Mesendoderm (in vitro differentiated cells): Measurements from ENCODE around the gene HRAS.
A peak's percentile ranks its signal among the peaks of the same experiment; 100 is the strongest.

Experiments used
- DNase-seq: peaks from one replicate; pipeline ENCODE4 v3.0.0; 2013
- H2AK5ac ChIP-seq: 2 replicates; pipeline ENCODE4 v1.6.1; 2013; ENCODE audit warnings: low read length, inconsistent platforms
- H2BK120ac ChIP-seq: 2 replicates; pipeline ENCODE4 v1.6.1; 2013; ENCODE audit warnings: low read depth, mild to moderate bottlenecking, low read length, moderate library complexity, mixed read lengths
- H2BK15ac ChIP-seq: replicated peaks from 2 replicates; pipeline ENCODE4 v1.6.1; 2013; ENCODE audit warnings: low read depth, mild to moderate bottlenecking, moderate library complexity
- H2BK5ac ChIP-seq: 2 replicates; pipeline ENCODE4 v1.6.1; 2013; ENCODE audit warnings: low read length, inconsistent platforms
- H3K18ac ChIP-seq: 2 replicates; pipeline ENCODE4 v1.6.1; 2013; ENCODE audit warnings: mild to moderate bottlenecking, low read length, mixed read lengths
- H3K23ac ChIP-seq: one replicate; pipeline ENCODE4 v1.6.1; 2013; ENCODE audit warnings: low read length
- H3K27ac ChIP-seq: 2 replicates; pipeline ENCODE4 v1.5.1; 2013; ENCODE audit warnings: low read depth, mild to moderate bottlenecking, inconsistent platforms, low read length, moderate library complexity
- H3K27me3 ChIP-seq: 2 replicates; pipeline ENCODE4 v1.6.1; 2013; ENCODE audit warnings: low read length, control low read depth, mild to moderate bottlenecking, inconsistent platforms; ENCODE audit not compliant: insufficient read depth, poor library complexity
- H3K36me3 ChIP-seq: 2 replicates; pipeline ENCODE4 v1.6.1; 2013; ENCODE audit warnings: low read length, inconsistent platforms; ENCODE audit not compliant: control insufficient read depth, insufficient read depth
- H3K4ac ChIP-seq: one replicate; pipeline ENCODE4 v1.6.1; 2013; ENCODE audit warnings: low read depth, mild to moderate bottlenecking, low read length, moderate library complexity
- H3K4me1 ChIP-seq: 2 replicates; pipeline ENCODE4 v1.6.1; 2013; ENCODE audit warnings: low read depth, low read length, inconsistent platforms; ENCODE audit not compliant: control insufficient read depth
- H3K4me2 ChIP-seq: 2 replicates; pipeline ENCODE4 v1.6.1; 2013; ENCODE audit warnings: low read length
- H3K4me3 ChIP-seq: 2 replicates; pipeline ENCODE4 v1.5.1; 2013; ENCODE audit warnings: mild to moderate bottlenecking, low read length
- H3K56ac ChIP-seq: one replicate; pipeline ENCODE4 v1.6.1; 2013; ENCODE audit warnings: low read length
- H3K79me1 ChIP-seq: 2 replicates; pipeline ENCODE4 v1.6.1; 2013; ENCODE audit warnings: low read length, inconsistent platforms
- H3K79me2 ChIP-seq: 2 replicates; pipeline ENCODE4 v1.6.1; 2013; ENCODE audit warnings: mild to moderate bottlenecking, low read length; ENCODE audit not compliant: control insufficient read depth, insufficient read depth
- H3K9ac ChIP-seq: 2 replicates; pipeline ENCODE4 v1.6.1; 2013; ENCODE audit warnings: low read length, inconsistent platforms
- H4K5ac ChIP-seq: one replicate; pipeline ENCODE4 v1.6.1; 2013; ENCODE audit warnings: low read length
- H4K8ac ChIP-seq: one replicate; pipeline ENCODE4 v1.6.1; 2013; ENCODE audit warnings: low read depth, mild to moderate bottlenecking, control low read depth, low read length, moderate library complexity
- WGBS: extraction: QIAGEN DNeasy Blood & Tissue Kit; methylation state at CpG from one replicate; pipeline ENCODE4 v1.1.7; 2013; ENCODE audit warnings: low lambda C conversion rate, missing lambda C conversion rate; ENCODE audit not compliant: insufficient coverage; ENCODE audit errors: extremely low coverage; 5-methylcytosine and 5-hydroxymethylcytosine counted together

The HRAS gene

DNA sequence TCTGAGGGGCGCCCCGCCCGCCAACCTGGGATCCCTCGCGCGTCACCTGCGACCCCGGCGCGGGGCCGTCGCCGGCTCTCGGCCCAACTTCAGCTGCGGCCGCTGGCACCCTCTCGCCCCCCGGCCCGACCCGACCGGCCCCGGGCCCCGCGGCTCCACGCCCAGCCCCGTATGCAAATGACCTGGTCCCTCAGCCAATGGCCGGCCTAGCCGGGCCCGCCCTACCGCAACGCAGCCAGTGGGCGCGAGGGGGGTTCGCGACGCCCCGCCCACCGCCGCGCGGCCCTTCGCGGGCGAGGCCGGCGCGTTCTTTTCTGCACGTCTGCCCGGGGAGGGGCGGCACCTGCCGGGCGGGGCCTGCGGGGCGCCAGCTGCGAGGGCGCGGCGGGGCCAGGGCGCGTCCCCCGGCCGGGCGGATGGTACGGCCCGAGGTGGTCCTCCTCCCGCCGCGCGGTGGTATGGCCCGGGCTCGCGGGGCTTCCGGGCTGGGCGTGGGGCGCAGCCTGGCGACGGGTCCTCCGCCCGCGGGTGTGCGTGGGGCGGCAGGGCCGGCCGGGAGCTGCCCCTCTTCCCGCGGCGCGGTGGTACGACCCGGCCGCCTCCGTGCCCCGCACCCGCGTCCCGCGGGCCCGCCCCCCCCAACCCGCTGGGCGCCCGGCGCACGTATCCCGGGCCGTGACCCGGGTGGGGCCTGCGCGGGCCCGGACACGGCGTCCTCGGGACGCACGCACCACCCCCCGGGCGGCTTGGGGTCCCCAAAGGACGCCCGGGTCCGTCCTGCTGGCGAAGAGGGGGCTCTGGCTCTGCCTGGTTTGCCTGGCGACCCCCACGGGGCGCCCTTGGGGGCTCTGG lies 33.2 kb upstream of the HRAS start:
- H3K4me3 ChIP-seq = peak overlapping the region; percentile 39
- H2BK5ac ChIP-seq = no peak overlapping the region
- peak overlapping the region; percentile 19 for H3K18ac ChIP-seq
- no peak overlapping the region for H2BK15ac ChIP-seq
- H3K4ac ChIP-seq = peak overlapping the region; percentile 64
- H4K5ac ChIP-seq = no peak overlapping the region
- H3K23ac ChIP-seq = peak overlapping the region; percentile 89
- H2AK5ac ChIP-seq = no peak overlapping the region
- H2BK120ac ChIP-seq = no peak overlapping the region
- peak overlapping the region; percentile 81 for H3K9ac ChIP-seq
- H3K36me3 ChIP-seq = no peaks in the 10 kb centered on the region
- H3K4me1 ChIP-seq = peaks cover 2% of the 10 kb centered on the region
- peak overlapping the region; percentile 79 for H3K4me2 ChIP-seq
- DNase-seq = peak; percentile 94
- peak overlapping the region; percentile 93 for H3K56ac ChIP-seq
- no peaks in the 10 kb centered on the region for H3K79me1 ChIP-seq
- WGBS = no CpG with 5 or more reads among the region's 123 CpGs
- no peak overlapping the region for H4K8ac ChIP-seq
- no peak overlapping the region for H3K27ac ChIP-seq
- H3K79me2 ChIP-seq = no peaks in the 10 kb centered on the region
- no peaks in the 10 kb centered on the region for H3K27me3 ChIP-seq

GRCh38 chr11:567629-568292 lies 32.4 kb upstream of the HRAS start:
- Histone ChIP-seq H2AK5ac (no peak overlapping the region), H3K4me2 (peak overlapping the region; percentile 79), H3K27me3 (no peaks in the 10 kb centered on the region), H3K56ac (peak overlapping the region; percentile 93), H3K79me2 (no peaks in the 10 kb centered on the region), H3K4me1 (peaks cover 2% of the 10 kb centered on the region), H3K9ac (peak overlapping the region; percentile 81), H2BK15ac (no peak overlapping the region), H4K8ac (no peak overlapping the region), H3K36me3 (no peaks in the 10 kb centered on the region), H3K4ac (no peak overlapping the region), H3K27ac (no peak overlapping the region), H3K4me3 (peak overlapping the region; percentile 39), H3K79me1 (no peaks in the 10 kb centered on the region), H4K5ac (no peak overlapping the region), H3K23ac (peak overlapping the region; percentile 45), H2BK5ac (no peak overlapping the region), H2BK120ac (no peak overlapping the region), H3K18ac (no peak overlapping the region)
- DNase-seq = no peak
- no CpG with 5 or more reads among the region's 41 CpGs for WGBS

DNA sequence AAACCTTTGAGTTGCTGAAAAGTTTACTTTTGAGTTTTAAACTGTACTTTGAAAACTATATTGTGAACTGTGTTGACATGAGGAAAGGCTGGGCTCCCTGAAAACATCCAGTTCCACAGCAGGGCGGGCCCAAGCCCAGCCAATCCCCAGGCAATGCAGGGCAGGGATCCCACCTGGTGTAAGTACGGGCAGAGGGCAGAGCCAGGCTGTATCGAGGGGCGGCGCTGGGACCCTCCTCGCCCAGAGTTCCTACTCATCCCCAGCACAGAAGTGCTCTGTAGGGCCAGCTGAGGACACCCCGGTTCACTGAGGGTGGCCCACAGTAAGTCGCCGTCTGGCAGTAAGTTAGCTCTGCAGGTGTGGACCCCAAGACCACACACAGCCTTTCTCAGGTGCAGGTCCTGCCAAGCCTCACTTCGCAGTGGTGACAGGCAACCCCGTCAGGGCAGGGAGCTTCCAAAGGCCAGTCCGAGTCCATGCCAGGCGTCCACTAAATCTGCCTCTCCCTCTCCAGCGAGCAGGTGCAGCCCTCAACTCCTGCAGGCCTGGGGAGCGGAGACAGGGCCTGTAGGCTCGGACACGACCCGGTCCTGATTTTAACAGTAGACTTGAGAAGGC lies 31.7 kb upstream of the HRAS start:
- Histone ChIP-seq H2BK15ac (no peak overlapping the region), H3K4me3 (no peak overlapping the region), H3K4me2 (no peak overlapping the region), H3K4me1 (peaks cover 2% of the 10 kb centered on the region), H3K27me3 (no peaks in the 10 kb centered on the region), H3K9ac (no peak overlapping the region), H3K79me2 (no peaks in the 10 kb centered on the region), H2BK120ac (no peak overlapping the region), H4K5ac (no peak overlapping the region), H3K56ac (peak overlapping the region; percentile 49), H3K4ac (no peak overlapping the region), H3K23ac (no peak overlapping the region), H3K79me1 (no peaks in the 10 kb centered on the region), H2BK5ac (no peak overlapping the region), H2AK5ac (no peak overlapping the region), H3K36me3 (no peaks in the 10 kb centered on the region), H3K18ac (no peak overlapping the region), H4K8ac (no peak overlapping the region), H3K27ac (no peak overlapping the region)
- no CpG with 5 or more reads among the region's 18 CpGs for WGBS
- no peak for DNase-seq

DNA sequence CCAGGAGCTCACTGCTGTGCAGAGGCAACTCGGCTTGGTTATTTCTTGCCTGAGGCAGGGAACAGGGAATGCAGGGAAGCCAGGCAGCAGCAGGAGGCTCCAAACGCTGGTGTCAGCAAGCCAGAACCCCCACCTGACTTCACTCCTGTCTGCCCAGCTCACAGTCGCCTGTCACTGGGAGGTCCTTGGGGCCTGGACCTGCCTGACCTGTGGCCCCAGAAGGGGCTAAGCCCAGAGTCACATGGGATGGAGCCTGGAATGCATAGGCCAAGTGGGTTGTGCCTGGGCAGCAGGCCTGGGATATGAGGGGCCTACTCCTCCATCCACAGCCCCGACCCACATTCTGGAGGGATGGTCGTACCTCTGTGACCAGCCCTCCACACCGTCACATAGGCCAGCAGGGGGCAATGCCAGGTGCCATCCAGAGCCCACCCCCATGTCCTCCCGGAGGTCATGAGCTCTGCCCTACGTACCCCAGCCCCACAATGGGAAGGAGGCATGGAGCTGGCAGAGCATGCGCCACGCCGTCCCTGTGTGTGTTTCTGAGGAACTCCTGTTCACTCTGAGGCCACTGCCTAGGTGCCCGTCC lies 30.6 kb upstream of the HRAS start:
- H3K79me1 ChIP-seq = peaks cover 2% of the 10 kb centered on the region
- H3K4me1 ChIP-seq = peaks cover 2% of the 10 kb centered on the region
- H4K5ac ChIP-seq = no peak overlapping the region
- H3K4me3 ChIP-seq = no peak overlapping the region
- H4K8ac ChIP-seq = no peak overlapping the region
- no peak overlapping the region for H3K4ac ChIP-seq
- H3K36me3 ChIP-seq = no peaks in the 10 kb centered on the region
- H3K27me3 ChIP-seq = no peaks in the 10 kb centered on the region
- H2AK5ac ChIP-seq = no peak overlapping the region
- no peak overlapping the region for H2BK5ac ChIP-seq
- H3K9ac ChIP-seq = peak overlapping the region; percentile 19
- no peaks in the 10 kb centered on the region for H3K79me2 ChIP-seq
- WGBS = no CpG with 5 or more reads among the region's 12 CpGs
- H3K56ac ChIP-seq = peak overlapping the region; percentile 15
- H2BK120ac ChIP-seq = no peak overlapping the region
- H3K4me2 ChIP-seq = no peak overlapping the region
- no peak overlapping the region for H3K18ac ChIP-seq
- H2BK15ac ChIP-seq = no peak overlapping the region
- H3K27ac ChIP-seq = no peak overlapping the region
- DNase-seq = peak; percentile 74
- no peak overlapping the region for H3K23ac ChIP-seq

GRCh38 chr11:563812-564578 lies 28.6 kb upstream of the HRAS start:
- Histone ChIP-seq H2BK15ac (no peak overlapping the region), H2BK120ac (no peak overlapping the region), H3K56ac (no peak overlapping the region), H4K8ac (no peak overlapping the region), H3K4ac (no peak overlapping the region), H2BK5ac (no peak overlapping the region), H3K23ac (no peak overlapping the region), H3K18ac (no peak overlapping the region), H3K9ac (no peak overlapping the region), H3K4me1 (peaks cover 2% of the 10 kb centered on the region), H3K27ac (no peak overlapping the region), H3K4me3 (no peak overlapping the region), H3K4me2 (no peak overlapping the region), H2AK5ac (no peak overlapping the region), H4K5ac (no peak overlapping the region), H3K36me3 (no peaks in the 10 kb centered on the region), H3K79me2 (no peaks in the 10 kb centered on the region), H3K79me1 (peaks cover 2% of the 10 kb centered on the region), H3K27me3 (no peaks in the 10 kb centered on the region)
- no peak for DNase-seq
- WGBS = no CpG with 5 or more reads among the region's 12 CpGs
